Measurements from ENCODE around the gene CASZ1.

- TF ChIP-seq, protein P1, sequence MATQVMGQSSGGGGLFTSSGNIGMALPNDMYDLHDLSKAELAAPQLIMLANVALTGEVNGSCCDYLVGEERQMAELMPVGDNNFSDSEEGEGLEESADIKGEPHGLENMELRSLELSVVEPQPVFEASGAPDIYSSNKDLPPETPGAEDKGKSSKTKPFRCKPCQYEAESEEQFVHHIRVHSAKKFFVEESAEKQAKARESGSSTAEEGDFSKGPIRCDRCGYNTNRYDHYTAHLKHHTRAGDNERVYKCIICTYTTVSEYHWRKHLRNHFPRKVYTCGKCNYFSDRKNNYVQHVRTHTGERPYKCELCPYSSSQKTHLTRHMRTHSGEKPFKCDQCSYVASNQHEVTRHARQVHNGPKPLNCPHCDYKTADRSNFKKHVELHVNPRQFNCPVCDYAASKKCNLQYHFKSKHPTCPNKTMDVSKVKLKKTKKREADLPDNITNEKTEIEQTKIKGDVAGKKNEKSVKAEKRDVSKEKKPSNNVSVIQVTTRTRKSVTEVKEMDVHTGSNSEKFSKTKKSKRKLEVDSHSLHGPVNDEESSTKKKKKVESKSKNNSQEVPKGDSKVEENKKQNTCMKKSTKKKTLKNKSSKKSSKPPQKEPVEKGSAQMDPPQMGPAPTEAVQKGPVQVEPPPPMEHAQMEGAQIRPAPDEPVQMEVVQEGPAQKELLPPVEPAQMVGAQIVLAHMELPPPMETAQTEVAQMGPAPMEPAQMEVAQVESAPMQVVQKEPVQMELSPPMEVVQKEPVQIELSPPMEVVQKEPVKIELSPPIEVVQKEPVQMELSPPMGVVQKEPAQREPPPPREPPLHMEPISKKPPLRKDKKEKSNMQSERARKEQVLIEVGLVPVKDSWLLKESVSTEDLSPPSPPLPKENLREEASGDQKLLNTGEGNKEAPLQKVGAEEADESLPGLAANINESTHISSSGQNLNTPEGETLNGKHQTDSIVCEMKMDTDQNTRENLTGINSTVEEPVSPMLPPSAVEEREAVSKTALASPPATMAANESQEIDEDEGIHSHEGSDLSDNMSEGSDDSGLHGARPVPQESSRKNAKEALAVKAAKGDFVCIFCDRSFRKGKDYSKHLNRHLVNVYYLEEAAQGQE (IDR thresholded peaks at IDR 0.05; ENCODE audit: unreplicated experiment) = no peak
- TF ChIP-seq, protein P2, sequence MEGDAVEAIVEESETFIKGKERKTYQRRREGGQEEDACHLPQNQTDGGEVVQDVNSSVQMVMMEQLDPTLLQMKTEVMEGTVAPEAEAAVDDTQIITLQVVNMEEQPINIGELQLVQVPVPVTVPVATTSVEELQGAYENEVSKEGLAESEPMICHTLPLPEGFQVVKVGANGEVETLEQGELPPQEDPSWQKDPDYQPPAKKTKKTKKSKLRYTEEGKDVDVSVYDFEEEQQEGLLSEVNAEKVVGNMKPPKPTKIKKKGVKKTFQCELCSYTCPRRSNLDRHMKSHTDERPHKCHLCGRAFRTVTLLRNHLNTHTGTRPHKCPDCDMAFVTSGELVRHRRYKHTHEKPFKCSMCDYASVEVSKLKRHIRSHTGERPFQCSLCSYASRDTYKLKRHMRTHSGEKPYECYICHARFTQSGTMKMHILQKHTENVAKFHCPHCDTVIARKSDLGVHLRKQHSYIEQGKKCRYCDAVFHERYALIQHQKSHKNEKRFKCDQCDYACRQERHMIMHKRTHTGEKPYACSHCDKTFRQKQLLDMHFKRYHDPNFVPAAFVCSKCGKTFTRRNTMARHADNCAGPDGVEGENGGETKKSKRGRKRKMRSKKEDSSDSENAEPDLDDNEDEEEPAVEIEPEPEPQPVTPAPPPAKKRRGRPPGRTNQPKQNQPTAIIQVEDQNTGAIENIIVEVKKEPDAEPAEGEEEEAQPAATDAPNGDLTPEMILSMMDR (conservative IDR thresholded peaks at IDR 0.05; ENCODE audit: low read depth in 2 of 2) = no peak
- no peak for TF ChIP-seq POLR2AphosphoS5 (IDR thresholded peaks at IDR 0.05; ENCODE audit: low read depth)
- no peak for TF ChIP-seq EZH2phosphoT487 (IDR thresholded peaks at IDR 0.05; ENCODE audit: unreplicated experiment)
- no peak for TF ChIP-seq EZH2 (IDR thresholded peaks at IDR 0.05; ENCODE audit: low read depth, unreplicated experiment)
- TF ChIP-seq NANOG (IDR thresholded peaks at IDR 0.05; ENCODE audit: borderline replicate concordance) = no peak
- no peak for TF ChIP-seq ZNF114 (CRISPR knock-in tag; IDR thresholded peaks at IDR 0.05)
- no peak for TF ChIP-seq ETS1 (IDR thresholded peaks at IDR 0.05)
- no peak for TF ChIP-seq CREB1 (CRISPR knock-in tag; IDR thresholded peaks at IDR 0.05; ENCODE audit: low read depth)
- no peak for TF ChIP-seq JUNB (IDR thresholded peaks at IDR 0.05; ENCODE audit: unreplicated experiment)
- TF ChIP-seq ZNF331 (CRISPR knock-in tag; IDR thresholded peaks at IDR 0.05; ENCODE audit: low read depth) = no peak
Observed at GRCh38 chr1:10778640-10779039, 17.8 kb downstream of the CASZ1 start.
